ENCODE data around the gene SLC22A5. TPM values are rescaled to one million over a fixed set of nuclear protein-coding genes. Genes with fewer than 3 reads are reported as not detected.

SLC22A5 gene
- total and polyA plus RNA-seq, 10 of the 15 experiments (the other 5 are each of a cell fraction or from before 2014, with no cell fraction given): 1.1 to 4.4 (median 2.3) TPM

- ATAC-seq (peak; percentile 13), FAIRE-seq (no peak), DNase-seq (ENCODE audit: low read depth, low spot score) (no peak)
- intact Hi-C loops (cut with micrococcal nuclease; ENCODE audit: unreplicated experiment) (loop anchor here (2.0 kb wide), 1 partner anchor 25 kb away; no protein-coding TSS in a partner anchor), in situ Hi-C loops (cut with MboI) (no loop called here)
- H3K4me3 ChIP-seq: peak overlapping the region; percentile 89
- no peaks in the 10 kb centered on the region; the same call in 2 of the 3 replicates for H3K9me3 ChIP-seq (replicated peaks; ENCODE audit: control insufficient read depth, insufficient read depth, low read length)
- ChIA-PET POLR2A (interaction anchor here (0.6 to 3.9 kb wide), 14 partner anchors 9 to 187 kb away, joined by 3 to 46 read pairs (median 9); partner anchors contain the start of gene IRF1), RAD21 (ENCODE audit: unreplicated experiment) (interaction anchor here (0.6 to 3.3 kb wide), 14 partner anchors 9 to 622 kb away, joined by 3 to 37 read pairs (median 8); partner anchors contain the start of gene IRF1), CTCF (interaction anchor here (0.9 to 5.2 kb wide), 12 partner anchors 9 to 173 kb away, joined by 3 to 31 read pairs (median 6); partner anchors contain the start of gene IRF1), SMC1A (ENCODE audit: uncharacterized antibody, unreplicated experiment) (interaction anchor here (1.1 to 6.2 kb wide), 10 partner anchors 9 to 87 kb away, joined by 3 to 59 read pairs (median 10); partner anchors contain the start of gene IRF1)
- H3K9ac ChIP-seq (ENCODE audit: control insufficient read depth, insufficient read depth, low read length): peak overlapping the region; percentile 96
- BruUV-seq (replicated peaks): no TSS peak
- peak overlapping the region; percentile 61 for H2AFZ ChIP-seq (ENCODE audit: control insufficient read depth, low read depth, low read length)
- peak overlapping the region; percentile 93 for H3K4me2 ChIP-seq (ENCODE audit: control insufficient read depth, insufficient read depth)
- H4K20me1 ChIP-seq (ENCODE audit: control insufficient read depth, insufficient read depth): no peaks in the 10 kb centered on the region
- no peaks in the 10 kb centered on the region for H3K27me3 ChIP-seq (replicated peaks in 1 of 2; ENCODE audit: control insufficient read depth in 2 of 2, insufficient read depth in 2 of 2, low read length in 1 of 2)
- WGBS (ENCODE audit: insufficient coverage, insufficient replicate concordance, low lambda C conversion rate, missing lambda C conversion rate): under 1% methylated on average over 9 of the region's 9 CpGs
- peaks cover 65% of the 10 kb centered on the region for H3K79me2 ChIP-seq (ENCODE audit: control insufficient read depth, insufficient read depth, low read length)
- H3K4me1 ChIP-seq (ENCODE audit: control insufficient read depth, insufficient read depth, low read length): peaks cover 15% of the 10 kb centered on the region
- H3K27ac ChIP-seq (ENCODE audit: control insufficient read depth, insufficient read depth): peak overlapping the region; percentile 95
- H3K36me3 ChIP-seq (ENCODE audit: control insufficient read depth in 2 of 2, insufficient read depth in 2 of 2, low read length in 1 of 2): no peaks in the 10 kb centered on the region
- TF ChIP-seq NR2C2 (IDR thresholded peaks at IDR 0.05; ENCODE audit: borderline replicate concordance, control insufficient read depth, insufficient read length, low read depth) (no peak), IKZF2 (IDR thresholded peaks at IDR 0.05) (peak in 1 of 2 experiments; percentile 13; a peak in 1 of 4 replicates), ZSCAN29 (IDR thresholded peaks at IDR 0.05) (no peak), RFX5 (IDR thresholded peaks at IDR 0.05; ENCODE audit: low read depth, low read length) (no peak), TARDBP (IDR thresholded peaks at IDR 0.05; ENCODE audit: borderline replicate concordance) (no peak), RCOR1 (conservative IDR thresholded peaks at IDR 0.05; ENCODE audit: low read depth, low read length) (no peak), POLR2AphosphoS5 (IDR thresholded peaks at IDR 0.05; ENCODE audit: low read length) (0 out of 2 replicates have a peak, but pooled peaks have one; percentile 7), MTA3 (IDR thresholded peaks at IDR 0.05; ENCODE audit: borderline replicate concordance, low read length) (no peak), CEBPZ (IDR thresholded peaks at IDR 0.05; ENCODE audit: low read depth, low read length) (no peak), ZNF207 (IDR thresholded peaks at IDR 0.05; ENCODE audit: borderline replicate concordance) (no peak), GATAD2B (conservative IDR thresholded peaks at IDR 0.05; ENCODE audit: low read depth) (no peak), SMAD1 (IDR thresholded peaks at IDR 0.05; ENCODE audit: low read depth, partially characterized antibody) (peak; percentile 11), SUPT20H (IDR thresholded peaks at IDR 0.05; ENCODE audit: borderline replicate concordance, control insufficient read depth, low read depth, low read length) (no peak), NR2F1 (conservative IDR thresholded peaks at IDR 0.05) (peak; percentile 33; the same call in 1 of the 2 replicates)
- TF ChIP-seq, protein P1, sequence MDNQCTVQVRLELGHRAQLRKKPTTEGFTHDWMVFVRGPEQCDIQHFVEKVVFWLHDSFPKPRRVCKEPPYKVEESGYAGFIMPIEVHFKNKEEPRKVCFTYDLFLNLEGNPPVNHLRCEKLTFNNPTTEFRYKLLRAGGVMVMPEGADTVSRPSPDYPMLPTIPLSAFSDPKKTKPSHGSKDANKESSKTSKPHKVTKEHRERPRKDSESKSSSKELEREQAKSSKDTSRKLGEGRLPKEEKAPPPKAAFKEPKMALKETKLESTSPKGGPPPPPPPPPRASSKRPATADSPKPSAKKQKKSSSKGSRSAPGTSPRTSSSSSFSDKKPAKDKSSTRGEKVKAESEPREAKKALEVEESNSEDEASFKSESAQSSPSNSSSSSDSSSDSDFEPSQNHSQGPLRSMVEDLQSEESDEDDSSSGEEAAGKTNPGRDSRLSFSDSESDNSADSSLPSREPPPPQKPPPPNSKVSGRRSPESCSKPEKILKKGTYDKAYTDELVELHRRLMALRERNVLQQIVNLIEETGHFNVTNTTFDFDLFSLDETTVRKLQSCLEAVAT (IDR thresholded peaks at IDR 0.05): peak; percentile 71
- TF ChIP-seq, protein P2, sequence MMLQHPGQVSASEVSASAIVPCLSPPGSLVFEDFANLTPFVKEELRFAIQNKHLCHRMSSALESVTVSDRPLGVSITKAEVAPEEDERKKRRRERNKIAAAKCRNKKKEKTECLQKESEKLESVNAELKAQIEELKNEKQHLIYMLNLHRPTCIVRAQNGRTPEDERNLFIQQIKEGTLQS (IDR thresholded peaks at IDR 0.05; ENCODE audit: borderline replicate concordance, extremely low read depth, low read depth, low read length): no peak
Observed at GRCh38 chr5:132411304-132412013, 41.9 kb downstream of the SLC22A5 start.

Data from GM12878 (cell line).